Skeletal muscle satellite cell (primary cell): Measurements from ENCODE around the gene TMPRSS3.

ENCODE experiments used
- H3K27me3 ChIP-seq: 2 replicates; pipeline ENCODE4 v1.7.0; 2013; ENCODE audit warnings: low read length; ENCODE audit not compliant: control insufficient read depth, insufficient read depth
- H3K36me3 ChIP-seq: 2 replicates; pipeline ENCODE4 v1.7.0; 2013; ENCODE audit warnings: mild to moderate bottlenecking, control low read depth, low read length; ENCODE audit not compliant: insufficient read depth
- H3K4me1 ChIP-seq: 2 replicates; pipeline ENCODE4 v1.7.0; 2013; ENCODE audit warnings: low read length; ENCODE audit not compliant: control insufficient read depth, insufficient read depth
- H3K4me2 ChIP-seq: 2 replicates; pipeline ENCODE4 v1.7.0; 2013; ENCODE audit warnings: mild to moderate bottlenecking, low read length
- H3K4me3 ChIP-seq: 2 replicates; pipeline ENCODE4 v1.7.0; 2013; ENCODE audit warnings: low read length
- H3K9ac ChIP-seq: 2 replicates; pipeline ENCODE4 v1.7.0; 2013; ENCODE audit warnings: mild to moderate bottlenecking, low read depth, low read length, moderate library complexity
- H3K9me3 ChIP-seq: replicated peaks from 2 replicates; pipeline ENCODE4 v1.7.0; 2013; ENCODE audit warnings: mild to moderate bottlenecking, control low read depth, low read length

Gene TMPRSS3

DNA sequence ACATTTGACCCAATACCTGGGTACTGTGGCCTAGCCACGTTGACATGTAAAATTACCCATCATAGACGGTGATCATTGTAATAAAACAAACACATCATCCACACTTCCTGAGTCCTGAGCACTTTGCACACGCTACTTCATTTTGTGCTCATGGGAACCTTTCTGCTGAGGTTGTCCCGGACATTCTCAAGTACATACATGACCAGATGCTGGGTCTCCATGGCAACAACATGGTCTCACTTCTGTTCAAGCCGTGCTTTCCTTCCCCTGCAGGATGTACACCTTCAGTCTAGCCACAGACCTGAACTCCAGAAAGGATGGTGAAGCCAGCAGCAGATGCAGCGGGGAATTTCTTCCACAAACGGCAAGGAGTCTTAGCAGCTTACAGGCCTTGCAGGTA lies 30.6 kb upstream of the TMPRSS3 start:
- H3K4me3 ChIP-seq: no peak overlapping the region
- H3K4me1 ChIP-seq: no peaks in the 10 kb centered on the region
- no peaks in the 10 kb centered on the region for H3K36me3 ChIP-seq
- no peak overlapping the region for H3K4me2 ChIP-seq
- no peak overlapping the region for H3K9ac ChIP-seq
- no peaks in the 10 kb centered on the region for H3K9me3 ChIP-seq
- peaks cover 9% of the 10 kb centered on the region for H3K27me3 ChIP-seq

DNA sequence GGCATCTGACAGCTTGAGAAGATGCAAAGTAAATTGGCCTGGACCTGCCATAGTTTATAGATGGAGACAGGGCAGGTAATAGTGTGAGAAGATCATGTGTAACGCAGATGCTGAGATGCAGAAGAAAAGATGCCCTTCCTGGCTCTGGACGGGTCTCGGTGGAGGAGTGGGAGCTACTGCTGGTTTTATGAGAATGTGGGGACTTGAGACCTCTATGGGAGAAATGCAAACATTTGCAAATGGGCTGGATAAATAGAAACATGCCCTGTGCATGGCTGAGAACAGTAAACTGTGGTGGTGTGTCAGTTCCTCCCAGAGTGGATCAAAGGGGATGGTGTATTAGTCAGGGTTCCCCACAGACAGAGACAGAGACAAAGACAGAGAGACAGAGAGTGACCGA lies 29.7 kb upstream of the TMPRSS3 start:
- Histone ChIP-seq H3K36me3 (no peaks in the 10 kb centered on the region), H3K4me1 (no peaks in the 10 kb centered on the region), H3K4me3 (no peak overlapping the region), H3K4me2 (no peak overlapping the region), H3K27me3 (peaks cover 9% of the 10 kb centered on the region), H3K9me3 (no peaks in the 10 kb centered on the region), H3K9ac (no peak overlapping the region)

DNA sequence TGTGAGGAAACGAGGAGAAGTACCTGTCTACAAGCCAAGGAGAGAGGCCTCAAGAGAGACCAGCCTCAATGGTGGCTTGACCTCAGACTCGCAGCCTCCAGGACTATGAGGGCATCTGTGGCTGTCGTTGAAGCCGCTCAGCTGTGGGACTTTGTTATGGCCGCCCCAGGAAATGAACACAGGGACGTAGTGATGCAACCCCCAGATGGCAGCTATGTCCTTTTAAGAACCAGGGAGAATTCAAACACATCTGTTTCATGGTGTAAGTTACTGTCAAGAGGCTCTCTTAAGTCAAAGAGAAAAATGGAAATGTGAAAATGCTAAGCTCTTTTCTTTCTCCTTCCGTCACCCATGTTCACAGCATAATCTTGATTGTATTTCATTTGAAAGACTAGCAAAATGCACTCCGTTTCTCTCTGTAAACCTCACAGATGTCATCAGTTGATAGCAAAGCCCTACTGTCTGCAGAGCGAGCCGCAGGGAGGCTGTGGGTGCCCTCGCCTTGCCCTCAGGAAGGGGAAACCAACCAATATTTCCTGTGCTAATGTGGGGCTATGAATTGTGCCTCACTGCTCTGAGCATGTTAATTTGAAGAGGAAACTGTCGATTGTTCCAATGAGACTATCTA lies 29.2 kb upstream of the TMPRSS3 start:
- Histone ChIP-seq H3K36me3 (no peaks in the 10 kb centered on the region), H3K4me3 (no peak overlapping the region)

DNA sequence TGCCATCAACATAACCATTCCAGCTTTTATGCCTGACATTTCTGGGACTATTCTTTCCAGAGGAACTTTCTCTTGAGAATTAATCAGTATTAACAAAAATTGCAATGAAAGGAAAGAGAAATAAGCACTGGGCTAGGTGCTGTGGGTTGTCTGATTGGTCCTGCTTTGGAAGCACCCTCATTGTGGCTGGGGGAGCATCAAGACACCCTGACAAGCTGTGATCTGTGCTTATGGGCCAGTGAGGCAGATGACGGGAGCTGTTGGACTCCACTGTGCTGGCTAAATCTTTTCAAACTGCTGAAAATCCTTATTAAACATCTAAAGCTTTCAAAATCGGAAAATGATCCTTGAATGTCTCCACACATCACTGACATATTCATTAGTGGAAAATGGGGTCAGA lies 27.8 kb upstream of the TMPRSS3 start:
- no peaks in the 10 kb centered on the region for H3K4me1 ChIP-seq
- no peak overlapping the region for H3K4me2 ChIP-seq
- no peak overlapping the region for H3K4me3 ChIP-seq
- no peaks in the 10 kb centered on the region for H3K9me3 ChIP-seq
- H3K36me3 ChIP-seq: no peaks in the 10 kb centered on the region
- H3K27me3 ChIP-seq: peaks cover 9% of the 10 kb centered on the region
- H3K9ac ChIP-seq: no peak overlapping the region

More for the DNA sequence above, 29.2 kb upstream of the TMPRSS3 start:
- Histone ChIP-seq H3K4me1 (no peaks in the 10 kb centered on the region), H3K9me3 (no peaks in the 10 kb centered on the region), H3K27me3 (peaks cover 9% of the 10 kb centered on the region), H3K9ac (no peak overlapping the region), H3K4me2 (no peak overlapping the region)

DNA sequence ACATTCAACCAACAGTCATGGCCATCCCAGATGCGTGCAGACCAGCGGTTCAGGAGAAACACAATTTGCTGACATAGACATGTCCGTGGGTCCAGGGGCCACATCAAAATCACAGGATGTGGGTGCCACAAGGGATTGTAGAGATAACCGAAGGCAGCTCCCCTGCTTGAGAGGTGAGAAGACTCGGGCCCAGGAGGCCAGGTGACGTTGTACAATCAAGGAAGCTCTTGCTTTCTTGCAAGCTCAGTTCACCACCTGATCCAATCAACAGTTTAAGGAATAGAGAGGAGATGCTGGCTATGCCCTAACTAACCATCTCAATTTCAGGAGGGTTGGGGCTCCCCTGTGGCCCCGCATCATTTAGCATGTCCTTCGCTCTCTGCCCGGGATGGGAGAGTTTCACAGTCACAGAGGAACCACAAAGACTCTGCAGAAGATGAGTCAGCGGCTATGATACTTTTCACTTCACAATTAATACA lies 27.4 kb upstream of the TMPRSS3 start:
- H3K9me3 ChIP-seq: no peaks in the 10 kb centered on the region
- H3K27me3 ChIP-seq: peaks cover 9% of the 10 kb centered on the region
- no peak overlapping the region for H3K4me2 ChIP-seq
- no peak overlapping the region for H3K9ac ChIP-seq
- no peak overlapping the region for H3K4me3 ChIP-seq
- no peaks in the 10 kb centered on the region for H3K36me3 ChIP-seq
- no peaks in the 10 kb centered on the region for H3K4me1 ChIP-seq

DNA sequence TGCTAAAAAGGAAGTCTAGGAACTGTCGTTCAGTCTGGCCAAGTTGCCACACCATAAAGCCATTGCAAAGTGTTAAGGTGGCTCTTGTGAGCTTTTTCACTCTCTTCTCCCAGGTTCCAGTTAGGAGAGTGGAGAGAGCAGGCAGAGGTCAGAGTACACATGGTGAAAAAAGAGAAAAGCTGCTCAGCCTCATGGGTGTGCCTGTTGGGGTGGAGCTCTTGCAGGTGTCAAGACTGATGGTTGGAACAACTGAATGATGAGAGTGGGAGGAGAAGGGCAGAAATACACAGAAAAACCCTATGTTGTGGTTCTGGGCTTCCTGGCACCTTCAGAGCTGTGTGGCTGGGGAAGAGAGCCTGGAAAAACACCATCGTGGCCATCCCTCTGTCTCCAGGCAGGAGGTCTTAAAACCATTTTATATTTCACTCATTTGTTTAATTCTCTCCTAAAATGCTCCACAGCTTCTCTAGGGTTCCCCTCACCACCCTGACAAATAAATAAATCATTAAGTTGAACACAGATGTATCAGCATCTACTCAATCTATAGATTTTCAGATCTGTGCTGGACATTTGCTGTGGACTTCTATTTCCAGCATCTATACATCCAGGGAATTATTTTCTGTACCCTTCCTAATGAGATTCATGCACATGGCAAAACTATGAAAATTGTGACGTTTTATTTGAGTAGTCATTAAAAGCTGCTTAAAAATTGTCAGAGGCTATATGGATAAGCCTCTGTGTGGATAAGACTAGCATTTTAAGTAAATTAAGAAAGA lies 25.4 kb upstream of the TMPRSS3 start:
- Histone ChIP-seq H3K4me2 (no peak overlapping the region), H3K27me3 (peaks cover 10% of the 10 kb centered on the region), H3K4me1 (no peaks in the 10 kb centered on the region), H3K9ac (no peak overlapping the region), H3K4me3 (no peak overlapping the region), H3K36me3 (no peaks in the 10 kb centered on the region), H3K9me3 (no peaks in the 10 kb centered on the region)

DNA sequence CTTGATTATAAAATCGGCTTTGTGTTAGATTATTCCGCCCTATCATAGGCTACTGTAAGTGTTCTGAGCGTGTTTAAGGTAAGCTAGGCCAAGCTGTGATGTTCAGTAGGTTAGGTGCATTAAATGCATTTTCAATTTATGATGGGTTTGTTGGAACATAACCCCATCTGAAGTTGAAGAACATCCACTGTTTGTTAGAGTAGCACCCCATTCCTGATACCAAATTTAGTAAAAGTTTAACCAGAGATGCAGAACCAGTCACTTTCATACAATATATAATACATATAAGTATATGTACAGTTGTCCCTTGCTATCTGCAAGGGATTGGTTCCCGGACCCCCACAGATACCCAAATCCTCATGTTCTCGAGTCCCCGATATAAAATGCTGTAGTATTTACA lies 24.0 kb upstream of the TMPRSS3 start:
- no peak overlapping the region for H3K9ac ChIP-seq
- H3K27me3 ChIP-seq: peaks cover 8% of the 10 kb centered on the region
- no peaks in the 10 kb centered on the region for H3K36me3 ChIP-seq
- H3K4me3 ChIP-seq: no peak overlapping the region
- H3K4me2 ChIP-seq: no peak overlapping the region
- no peaks in the 10 kb centered on the region for H3K4me1 ChIP-seq
- no peaks in the 10 kb centered on the region for H3K9me3 ChIP-seq

DNA sequence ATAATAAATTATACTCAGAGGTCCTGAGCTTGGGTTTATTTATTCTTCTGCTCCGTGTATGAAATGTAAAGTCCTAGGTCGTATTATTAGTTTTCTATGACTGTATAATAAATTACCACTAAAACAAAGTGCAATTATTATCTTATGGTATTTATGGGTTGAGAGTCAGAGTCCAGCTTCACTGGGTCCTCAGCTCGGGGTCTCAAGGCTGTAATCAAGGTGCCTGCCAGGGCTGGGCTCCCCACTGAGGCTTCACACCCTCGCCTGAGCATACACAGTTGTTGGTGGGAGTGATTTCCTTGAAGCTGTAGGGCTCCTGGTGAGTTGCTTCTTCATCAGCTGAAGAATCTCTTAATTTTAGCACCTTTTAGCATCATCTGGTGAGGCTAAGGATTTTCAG lies 23.0 kb upstream of the TMPRSS3 start:
- no peak overlapping the region for H3K4me2 ChIP-seq
- H3K9me3 ChIP-seq: no peaks in the 10 kb centered on the region
- H3K27me3 ChIP-seq: peaks cover 4% of the 10 kb centered on the region
- no peak overlapping the region for H3K4me3 ChIP-seq
- no peak overlapping the region for H3K9ac ChIP-seq
- no peaks in the 10 kb centered on the region for H3K4me1 ChIP-seq
- no peaks in the 10 kb centered on the region for H3K36me3 ChIP-seq

DNA sequence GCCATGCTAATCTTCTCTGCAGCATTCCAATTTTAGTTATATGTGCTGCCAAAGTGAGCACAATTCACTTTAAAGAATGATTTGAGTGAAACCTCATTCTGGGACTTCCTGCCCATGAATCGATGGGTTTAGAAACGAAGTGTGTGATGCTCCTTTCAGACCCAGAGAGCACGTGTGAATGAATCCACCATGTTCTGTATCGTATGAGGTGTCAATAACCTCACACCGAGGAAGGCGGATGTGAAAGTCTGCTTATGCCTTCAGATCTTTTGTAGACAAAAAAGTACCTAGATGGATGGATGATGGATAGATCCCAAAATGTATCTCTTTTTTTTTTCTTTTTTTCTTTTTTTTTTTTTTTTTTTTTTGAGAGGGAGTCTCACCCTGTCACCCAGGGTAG lies 21.7 kb upstream of the TMPRSS3 start:
- Histone ChIP-seq H3K9ac (no peak overlapping the region), H3K4me2 (no peak overlapping the region), H3K27me3 (peaks cover 4% of the 10 kb centered on the region), H3K4me3 (no peak overlapping the region), H3K9me3 (no peaks in the 10 kb centered on the region), H3K36me3 (no peaks in the 10 kb centered on the region), H3K4me1 (no peaks in the 10 kb centered on the region)

DNA sequence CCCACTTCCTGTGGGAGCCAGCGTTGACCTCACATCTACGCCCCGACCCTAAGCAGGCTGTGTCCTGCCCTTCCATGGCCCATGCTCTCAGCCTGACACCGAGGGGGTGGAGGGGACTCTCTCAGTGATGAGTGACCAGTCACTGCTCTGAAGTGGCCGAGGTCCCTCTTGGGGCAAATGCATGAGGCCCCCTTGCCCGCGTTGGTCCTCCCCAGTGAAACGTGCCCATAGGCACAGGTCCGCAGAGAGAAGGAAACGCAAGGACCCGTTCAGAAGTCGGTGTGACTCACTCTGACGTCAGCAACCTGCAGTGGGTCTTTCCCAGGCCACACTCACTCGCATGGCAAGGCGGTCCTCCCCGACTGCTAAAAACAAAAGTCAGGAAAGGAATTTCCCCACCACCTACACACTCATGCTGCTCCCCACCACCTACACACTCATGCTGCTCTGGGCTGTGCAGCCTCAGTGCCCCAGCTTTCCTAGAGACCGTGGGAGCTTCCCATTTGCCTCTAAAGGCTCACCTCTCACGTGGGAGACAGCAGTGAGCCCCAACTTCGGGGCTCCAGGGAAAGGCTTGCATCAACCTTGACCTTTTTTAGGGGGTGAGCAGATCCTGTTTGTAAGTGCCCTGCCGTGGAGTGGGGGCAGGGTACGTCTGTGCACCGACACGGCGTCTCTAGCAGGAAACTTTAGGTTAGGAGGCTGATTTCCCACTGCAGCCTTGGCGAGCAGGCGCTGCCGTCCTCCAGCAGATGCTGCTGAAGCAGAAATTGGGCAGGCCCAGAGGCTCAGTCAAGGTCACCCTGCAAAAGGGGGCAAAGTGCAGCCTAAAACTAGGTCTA lies 19.3 kb upstream of the TMPRSS3 start:
- Histone ChIP-seq H3K4me1 (no peaks in the 10 kb centered on the region), H3K27me3 (peaks cover 4% of the 10 kb centered on the region), H3K4me2 (no peak overlapping the region), H3K36me3 (no peaks in the 10 kb centered on the region), H3K4me3 (no peak overlapping the region), H3K9ac (no peak overlapping the region), H3K9me3 (no peaks in the 10 kb centered on the region)

DNA sequence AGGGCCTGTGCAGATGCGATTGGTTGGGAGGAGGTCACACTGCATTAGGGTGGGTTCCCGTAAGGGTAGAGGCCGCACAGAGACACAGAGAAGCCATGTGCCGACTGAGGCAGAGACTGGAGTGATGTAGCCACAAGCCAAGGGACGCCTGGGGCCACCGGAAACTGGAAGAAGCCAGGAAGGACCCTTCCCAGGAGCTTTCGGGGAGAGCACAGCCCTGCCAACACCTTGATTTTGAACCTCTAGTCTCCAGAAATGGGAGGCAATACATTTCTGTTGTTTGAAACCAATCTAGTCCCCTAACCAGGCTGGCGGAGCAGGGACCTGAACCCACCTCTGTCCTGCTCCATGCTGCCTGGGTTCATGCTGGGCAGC lies 18.7 kb upstream of the TMPRSS3 start:
- Histone ChIP-seq H3K9me3 (no peaks in the 10 kb centered on the region), H3K36me3 (no peaks in the 10 kb centered on the region), H3K4me2 (no peak overlapping the region), H3K27me3 (peaks cover 4% of the 10 kb centered on the region), H3K4me1 (no peaks in the 10 kb centered on the region), H3K9ac (no peak overlapping the region), H3K4me3 (no peak overlapping the region)
